HG02610 (cell line): ENCODE data around the gene KIF6.
"Not testable (repeated sequence)": the region's sequence is repeated elsewhere in the genome, so short reads cannot be mapped to it uniquely, and the experiment has no call there.

Source experiments
- ATAC-seq: cut with Tn5 transposase; IDR thresholded peaks from one replicate; pipeline ENCODE4 v1.9.1; 2021; ENCODE audit warnings: mild to moderate bottlenecking, moderate library complexity; ENCODE audit not compliant: unreplicated experiment

The KIF6 gene

GRCh38 chr6:39302669-39303424 lies 422.4 kb downstream of the KIF6 start:
- ATAC-seq = peak; percentile 80

GRCh38 chr6:39302011-39302410 lies 423.2 kb downstream of the KIF6 start:
- ATAC-seq = no peak

- no peak for ATAC-seq
Observed at GRCh38 chr6:39301606-39302005, 423.6 kb downstream of the KIF6 start.

GRCh38 chr6:39300739-39301138 lies 424.5 kb downstream of the KIF6 start:
- ATAC-seq = no peak

GRCh38 chr6:39298061-39298460 lies 427.1 kb downstream of the KIF6 start:
- no peak for ATAC-seq

- no peak for ATAC-seq
Observed at GRCh38 chr6:39296745-39297640, 428.2 kb downstream of the KIF6 start.

- ATAC-seq = no peak
Observed at GRCh38 chr6:39295611-39296011, 429.6 kb downstream of the KIF6 start.

- ATAC-seq = no peak
Observed at GRCh38 chr6:39294899-39295298, 430.3 kb downstream of the KIF6 start.

GRCh38 chr6:39294133-39294532 lies 431.1 kb downstream of the KIF6 start:
- no peak for ATAC-seq

- no peak for ATAC-seq
Observed at GRCh38 chr6:39292637-39293036, 432.6 kb downstream of the KIF6 start.

GRCh38 chr6:39289490-39289889 lies 435.7 kb downstream of the KIF6 start:
- ATAC-seq = no peak

GRCh38 chr6:39287601-39288000 lies 437.6 kb downstream of the KIF6 start:
- ATAC-seq = no peak

- ATAC-seq = not testable (repeated sequence)
Observed at GRCh38 chr6:39286596-39286995, 438.6 kb downstream of the KIF6 start.

- ATAC-seq = no peak
Observed at GRCh38 chr6:39282774-39283173, 442.4 kb downstream of the KIF6 start.

- ATAC-seq = no peak
Observed at GRCh38 chr6:39281312-39281980, 443.8 kb downstream of the KIF6 start.

GRCh38 chr6:39280247-39280731 lies 444.9 kb downstream of the KIF6 start:
- ATAC-seq = no peak
